Diencephalon (tissue), 1 donor: ENCODE measurements around the gene KRTAP12-4. TPM values are rescaled to one million over a fixed set of nuclear protein-coding genes. Genes with fewer than 3 reads are reported as not detected.

Experiments used
- small RNA-seq: library from RNA; depleted of rRNA; stranded (forward); fragments of <200 nt; gene quantifications from one replicate; pipeline ENCODE3, GENCODE V24; 2014
- total RNA-seq: library from RNA; depleted of rRNA; stranded (reverse); fragments of >200 nt; gene quantifications from one replicate; pipeline ENCODE4 v1.2.3, GENCODE V29; 2014

The KRTAP12-4 gene
- not detected for total RNA-seq

GRCh38 chr21:44654576-44655175, at the start of gene KRTAP12-4:
TSS of gene KRTAP12-4 (minus strand) at chr21:44654659. CDS start at chr21:44654614, 45 bp downstream.

GRCh38 chr21:44697172-44697810, 42.8 kb upstream of the KRTAP12-4 start, which contains the start of gene KRTAP10-12:
TSS of gene KRTAP10-12 (plus strand) at chr21:44697172. CDS start at chr21:44697202, 30 bp downstream.

GRCh38 chr21:44681861-44682579, 27.6 kb upstream of the KRTAP12-4 start, which contains the start of gene KRTAP12-1:
TSS of gene KRTAP12-1 (minus strand) at chr21:44682163. CDS start at chr21:44682123, 40 bp downstream.

GRCh38 chr21:44666401-44667320, 12.2 kb upstream of the KRTAP12-4 start, which contains the start of gene KRTAP12-2:
TSS of gene KRTAP12-2 (minus strand) at chr21:44666927. CDS start at chr21:44666886, 41 bp downstream.

GRCh38 chr21:44657635-44658540, 3.4 kb upstream of the KRTAP12-4 start, which contains the start of gene KRTAP12-3:
TSS of gene KRTAP12-3 (plus strand) at chr21:44657932. CDS start at chr21:44657980, 48 bp downstream.

GRCh38 chr21:44646366-44647221, 7.9 kb downstream of the KRTAP12-4 start, which contains the start of gene KRTAP10-11:
TSS of gene KRTAP10-11 (plus strand) at chr21:44646414. CDS start at chr21:44646459, 45 bp downstream.

GRCh38 chr21:44637018-44637850, 17.2 kb downstream of the KRTAP12-4 start, which contains the start of gene KRTAP10-10:
TSS of gene KRTAP10-10 (plus strand) at chr21:44637356. CDS start at chr21:44637418, 62 bp downstream.

GRCh38 chr21:44626673-44627143, 27.8 kb downstream of the KRTAP12-4 start, which contains the start of gene KRTAP10-9:
TSS of gene KRTAP10-9 (plus strand) at chr21:44627093. CDS start at chr21:44627172, 79 bp downstream.

GRCh38 chr21:44612029-44612486, 42.4 kb downstream of the KRTAP12-4 start, which contains the start of gene KRTAP10-8:
TSS of gene KRTAP10-8 (plus strand) at chr21:44612079. CDS start at chr21:44612101, 22 bp downstream.

Small RNA genes within 50 kb of the gene (small RNA-seq; reads per million reads assigned to genes)
- not detected for gene KRTAP12-6P

Other genes starting within 250 kb of the KRTAP12-4 start
- gene LRRC3, start 199.1 kb downstream of the KRTAP12-4 start, total RNA-seq, result 5.8 TPM
- gene KRTAP10-1, start 114.5 kb downstream of the KRTAP12-4 start, total RNA-seq, result not detected
- gene KRTAP10-2, start 103.2 kb downstream of the KRTAP12-4 start, total RNA-seq, result not detected
- gene KRTAP10-3, start 95.9 kb downstream of the KRTAP12-4 start, total RNA-seq, result not detected
- not detected for gene KRTAP10-4, start 80.9 kb downstream of the KRTAP12-4 start, total RNA-seq
- not detected for gene KRTAP10-5, start 74.1 kb downstream of the KRTAP12-4 start, total RNA-seq
- not detected for gene KRTAP10-6, start 62.2 kb downstream of the KRTAP12-4 start, total RNA-seq
- gene KRTAP10-7, start 54.1 kb downstream of the KRTAP12-4 start, total RNA-seq, result not detected
- gene KRTAP10-8, start 42.6 kb downstream of the KRTAP12-4 start, total RNA-seq, result not detected
- not detected for gene KRTAP10-9, start 27.6 kb downstream of the KRTAP12-4 start, total RNA-seq
- gene KRTAP10-10, start 17.3 kb downstream of the KRTAP12-4 start, total RNA-seq, result not detected
- not detected for gene KRTAP10-11, start 8.2 kb downstream of the KRTAP12-4 start, total RNA-seq
- gene KRTAP12-3, start 3.3 kb upstream of the KRTAP12-4 start, total RNA-seq, result not detected
- not detected for gene KRTAP12-2, start 12.3 kb upstream of the KRTAP12-4 start, total RNA-seq
- not detected for gene KRTAP12-1, start 27.5 kb upstream of the KRTAP12-4 start, total RNA-seq
- gene KRTAP10-12, start 42.5 kb upstream of the KRTAP12-4 start, total RNA-seq, result not detected
- 0.23 TPM for gene TSPEAR, start 56.9 kb upstream of the KRTAP12-4 start, total RNA-seq
- 74.0 TPM for gene UBE2G2, start 147.2 kb upstream of the KRTAP12-4 start, total RNA-seq
- 109 TPM for gene SUMO3, start 163.4 kb upstream of the KRTAP12-4 start, total RNA-seq
- gene PTTG1IP, start 219.0 kb upstream of the KRTAP12-4 start, total RNA-seq, result 117 TPM